HG03025 (cell line): ENCODE measurements around the gene LSM7.

Experiments
- ATAC-seq: cut with Tn5 transposase; IDR thresholded peaks from one replicate; pipeline ENCODE4 v1.9.1; 2021; ENCODE audit warnings: mild to moderate bottlenecking, moderate library complexity; ENCODE audit not compliant: unreplicated experiment, low FRiP score

LSM7 gene

DNA sequence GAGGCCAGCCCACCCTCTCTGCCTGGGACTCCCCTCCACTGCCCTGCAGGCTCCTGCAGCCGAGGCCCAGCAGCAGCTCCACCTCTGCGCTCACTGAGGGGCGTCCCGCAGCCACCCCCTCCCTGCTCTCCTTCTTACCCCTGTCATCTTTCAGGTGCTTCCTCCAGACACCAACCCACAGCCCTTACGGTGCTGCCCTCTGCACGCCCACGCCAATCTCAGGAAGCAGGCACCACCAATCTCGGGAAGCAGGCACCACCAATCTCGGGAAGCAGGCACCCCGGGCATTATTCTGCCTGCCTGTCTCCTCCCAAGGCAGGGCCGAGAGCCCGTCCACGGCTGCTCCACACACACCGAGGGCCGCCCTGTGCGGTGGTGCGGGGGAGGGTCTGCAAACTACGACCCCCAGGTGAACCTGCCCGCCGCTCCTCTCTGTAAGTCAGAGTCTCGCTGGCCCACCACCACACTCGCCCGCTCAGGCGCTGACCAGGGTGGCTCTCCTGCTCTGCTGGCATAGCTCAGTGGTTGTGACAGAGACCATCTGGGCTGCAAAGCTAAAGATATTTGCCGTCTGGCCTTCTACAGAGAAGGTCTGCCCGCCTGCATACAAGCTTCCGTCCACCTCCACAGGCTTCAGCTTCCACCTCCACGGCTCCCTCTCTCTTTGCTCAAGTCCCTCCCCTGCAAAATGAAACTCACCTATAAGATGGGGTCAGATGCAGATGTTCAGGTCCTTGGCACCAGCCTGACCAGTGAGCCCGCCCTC lies 2.9 kb downstream of the LSM7 start:
- no peak for ATAC-seq

GRCh38 chr19:2324220-2324948 lies 4.0 kb downstream of the LSM7 start:
- no peak for ATAC-seq

- no peak for ATAC-seq
Observed at GRCh38 chr19:2323707-2324106, 4.7 kb downstream of the LSM7 start.

GRCh38 chr19:2321565-2322283 lies 6.7 kb downstream of the LSM7 start:
- no peak for ATAC-seq

DNA sequence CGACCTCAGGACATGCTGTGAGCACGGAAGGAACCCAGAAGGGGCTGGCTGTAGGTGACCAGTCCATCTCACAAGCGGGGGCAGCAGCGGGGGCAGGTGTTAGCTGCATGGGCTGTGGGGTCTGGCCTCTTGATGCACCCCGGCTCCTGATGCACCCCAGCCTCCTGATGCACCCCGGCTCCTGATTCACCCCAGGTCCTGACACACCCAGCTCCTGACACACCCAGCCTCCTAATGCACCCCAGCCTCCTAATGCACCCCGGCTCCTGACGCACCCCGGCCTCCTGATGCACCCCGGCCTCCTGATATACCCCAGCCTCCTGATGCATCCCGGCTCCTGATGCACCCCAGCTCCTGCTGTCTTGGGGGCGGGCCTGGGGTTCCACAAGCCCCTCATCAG lies 7.4 kb downstream of the LSM7 start:
- no peak for ATAC-seq

DNA sequence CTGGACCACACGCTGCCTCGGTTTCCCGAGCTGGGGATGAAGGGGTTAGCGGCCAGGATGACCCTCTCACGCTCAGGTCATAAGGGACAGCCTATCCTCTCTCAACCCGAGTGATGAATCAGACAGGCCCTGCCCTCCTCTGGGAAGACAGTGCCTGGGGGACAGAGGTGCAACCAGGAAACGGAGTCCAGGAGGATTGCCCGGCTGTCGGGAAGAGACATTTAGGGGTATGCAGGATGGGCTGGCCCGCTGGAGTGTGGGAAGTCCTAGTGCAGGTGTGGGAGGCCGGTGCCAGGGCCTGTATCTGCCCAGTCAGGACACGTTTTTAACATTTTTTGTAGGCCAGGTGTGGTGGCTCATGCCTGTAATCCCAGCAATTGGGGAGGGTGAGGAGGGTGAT lies 8.3 kb downstream of the LSM7 start:
- ATAC-seq = no peak

GRCh38 chr19:2319551-2319950 lies 8.8 kb downstream of the LSM7 start:
- ATAC-seq = no peak

DNA sequence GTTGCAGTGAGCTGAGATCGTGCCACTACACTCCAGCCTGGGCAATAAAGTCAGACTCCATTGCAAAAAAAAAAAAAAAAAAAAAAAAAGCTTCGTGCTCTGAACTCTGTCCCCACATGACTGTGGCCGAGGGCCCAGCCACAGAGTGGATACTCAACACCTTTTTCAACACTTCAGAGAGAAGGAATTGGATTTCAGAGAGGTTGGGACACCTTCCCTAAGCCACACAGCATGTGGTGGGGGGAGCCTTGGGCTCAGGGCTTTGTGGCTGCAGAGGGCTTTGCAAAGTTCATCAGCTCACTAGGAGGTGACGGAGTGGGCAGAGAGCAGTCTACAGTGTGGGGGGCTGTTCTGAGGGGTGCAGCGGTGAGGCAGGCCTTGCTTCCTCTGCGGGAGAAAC lies 9.5 kb downstream of the LSM7 start:
- ATAC-seq = no peak

- ATAC-seq = no peak
Observed at GRCh38 chr19:2317756-2318155, 10.6 kb downstream of the LSM7 start.

GRCh38 chr19:2317300-2317699 lies 11.1 kb downstream of the LSM7 start:
- ATAC-seq = no peak

- no peak for ATAC-seq
Observed at GRCh38 chr19:2315818-2316353, 12.5 kb downstream of the LSM7 start.

DNA sequence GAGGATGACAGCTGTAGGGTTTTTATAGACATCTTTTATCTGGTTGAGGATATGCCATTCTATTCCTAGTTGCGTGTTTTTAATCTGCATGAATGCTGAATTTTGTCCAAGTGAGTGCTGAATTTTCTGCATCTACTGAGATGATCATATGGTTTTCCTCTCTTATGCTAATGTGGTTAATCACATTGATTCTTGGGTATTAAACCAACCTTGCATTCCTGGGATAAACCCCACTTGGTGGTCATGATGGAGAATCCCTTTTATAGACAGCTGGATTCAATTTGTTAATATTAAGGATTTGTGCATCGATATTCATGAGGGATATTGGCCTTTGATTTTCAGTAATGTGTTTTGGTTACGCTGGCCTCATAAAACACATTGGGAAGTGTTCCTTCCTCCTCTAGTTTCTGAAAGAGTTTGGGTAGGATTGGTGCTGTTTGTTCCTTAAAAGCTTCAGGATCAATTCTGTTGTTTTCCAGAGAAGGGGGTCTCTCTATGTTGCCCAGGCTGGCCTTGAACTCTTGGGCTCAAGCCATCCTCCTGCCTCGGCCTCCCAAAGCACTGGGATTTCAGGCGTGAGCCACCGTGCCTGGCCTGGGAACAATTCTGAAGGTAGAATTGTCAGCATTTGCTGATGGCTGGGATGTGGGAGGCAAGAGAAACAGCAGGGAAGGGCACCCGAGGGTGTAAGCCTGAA lies 13.1 kb downstream of the LSM7 start:
- no peak for ATAC-seq

GRCh38 chr19:2312820-2313501 lies 15.4 kb downstream of the LSM7 start:
- ATAC-seq = no peak

GRCh38 chr19:2311093-2311492 lies 17.3 kb downstream of the LSM7 start:
- ATAC-seq = no peak

- no peak for ATAC-seq
Observed at GRCh38 chr19:2309734-2310362, 18.5 kb downstream of the LSM7 start.

DNA sequence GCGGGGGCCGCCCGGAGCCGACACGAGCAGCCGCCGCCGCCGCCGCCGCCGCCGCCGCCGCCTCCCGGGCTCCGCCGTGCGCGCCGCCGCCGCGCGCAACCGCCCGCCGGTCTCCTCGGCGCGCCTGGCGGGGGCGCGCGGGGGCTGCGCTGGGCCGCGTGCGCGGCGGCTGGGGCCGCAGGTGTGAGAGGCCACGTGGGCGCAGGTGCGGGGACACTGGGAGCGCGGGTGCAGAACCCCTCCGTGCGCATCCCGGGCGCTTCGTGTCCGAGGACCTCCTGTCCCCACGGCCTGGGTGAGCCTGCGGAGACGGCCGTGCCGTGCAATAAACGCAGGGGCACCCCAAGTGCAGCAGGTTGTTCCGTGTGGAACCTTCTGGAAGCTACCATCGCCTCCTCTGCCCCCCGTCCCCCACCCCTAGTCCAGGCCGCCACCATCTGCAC lies 20.3 kb downstream of the LSM7 start, which contains the start of gene LINGO3:
TSS of gene LINGO3 (minus strand) at position 41 of the 443 bp plus-strand sequence. CDS start 16,378 bp downstream, outside the sequence.
- no peak for ATAC-seq

GRCh38 chr19:2307518-2308012 lies 20.8 kb downstream of the LSM7 start:
- ATAC-seq = no peak

GRCh38 chr19:2306971-2307370 lies 21.4 kb downstream of the LSM7 start:
- ATAC-seq = no peak

GRCh38 chr19:2306281-2306806 lies 22.0 kb downstream of the LSM7 start:
- ATAC-seq = no peak
